Activated naive CD8-positive, alpha-beta T cell treated with anti-CD3 and anti-CD28 coated beads for 36 hours (primary cell): ENCODE results near the gene PAQR9. TPM values are rescaled to one million over a fixed set of nuclear protein-coding genes. Genes with fewer than 3 reads are reported as not detected.

Source experiments
- DNase-seq: peaks from one replicate; pipeline ENCODE4 v3.0.0; 2021
- H3K27ac Mint-ChIP-seq: one replicate; pipeline ENCODE4 v1.8.0; 2022; ENCODE audit warnings: mild to moderate bottlenecking, moderate library complexity, mixed read lengths
- H3K27me3 Mint-ChIP-seq: one replicate; pipeline ENCODE4 v1.8.0; 2022; ENCODE audit warnings: mild to moderate bottlenecking, mixed read lengths
- H3K36me3 Mint-ChIP-seq: one replicate; pipeline ENCODE4 v1.8.0; 2021; ENCODE audit warnings: mild to moderate bottlenecking, mixed read lengths
- H3K4me1 Mint-ChIP-seq: one replicate; pipeline ENCODE4 v1.8.0; 2021; ENCODE audit warnings: mixed read lengths
- H3K4me3 Mint-ChIP-seq: one replicate; pipeline ENCODE4 v1.8.0; 2022; ENCODE audit warnings: mild to moderate bottlenecking, moderate library complexity, mixed read lengths
- H3K9me3 Mint-ChIP-seq: one replicate; pipeline ENCODE4 v1.8.0; 2022; ENCODE audit warnings: mixed read lengths
- total RNA-seq, 2 experiments: library from RNA; stranded (reverse); gene quantifications; one replicate each; pipeline ENCODE4 v1.2.3, GENCODE V29; 2021

The PAQR9 gene
- total RNA-seq, 2 experiments from 2014 or later: not detected

DNA sequence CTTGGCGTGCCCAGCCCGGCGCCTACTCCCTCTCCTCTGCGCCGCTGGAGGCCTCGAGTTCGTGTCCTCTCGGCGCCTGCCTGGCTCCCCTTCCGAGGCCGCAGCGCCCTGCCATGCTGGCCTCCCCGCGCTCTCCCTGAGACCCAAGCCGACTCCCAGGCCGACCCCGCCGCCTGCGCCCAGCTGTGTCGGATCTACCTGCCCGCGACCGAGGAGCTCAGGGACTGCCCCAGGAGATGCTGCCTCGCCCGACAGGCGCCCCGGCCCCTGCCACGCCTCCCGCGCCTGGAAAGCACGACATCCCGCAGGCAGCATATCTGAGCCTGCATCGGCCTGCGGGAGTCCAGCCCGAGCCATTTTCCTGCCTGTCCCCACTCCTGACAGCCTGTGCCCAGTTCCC is 16.1 kb downstream of the PAQR9 start:
- H3K27ac Mint-ChIP-seq: no peak overlapping the region
- H3K9me3 Mint-ChIP-seq: no peaks in the 10 kb centered on the region
- no peak for DNase-seq
- peaks cover 69% of the 10 kb centered on the region for H3K27me3 Mint-ChIP-seq
- peaks cover 8% of the 10 kb centered on the region for H3K4me1 Mint-ChIP-seq
- H3K4me3 Mint-ChIP-seq: peak overlapping the region; percentile 19
- H3K36me3 Mint-ChIP-seq: no peaks in the 10 kb centered on the region

DNA sequence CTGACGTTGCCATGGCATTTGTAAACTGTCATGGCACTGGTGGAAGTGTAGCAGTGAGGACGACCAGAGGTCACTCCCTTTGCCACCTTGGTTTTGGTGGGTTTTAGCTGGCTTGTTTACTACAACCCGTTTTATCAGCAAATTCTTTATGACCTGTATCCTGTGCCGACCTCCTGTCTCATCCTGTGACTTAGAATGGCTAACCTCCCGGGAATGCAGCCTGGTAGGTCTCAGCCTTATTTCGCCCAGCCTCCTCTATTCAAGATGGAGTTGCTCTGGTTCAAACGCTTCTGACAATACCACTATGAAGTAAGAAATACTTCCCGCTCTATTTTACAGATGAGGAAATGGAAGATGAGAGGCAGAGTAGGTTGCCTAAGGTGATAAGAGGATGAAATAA is 16.6 kb downstream of the PAQR9 start:
- Mint-ChIP-seq H3K9me3 (no peaks in the 10 kb centered on the region), H3K4me3 (no peak overlapping the region), H3K27me3 (peaks cover 73% of the 10 kb centered on the region), H3K36me3 (no peaks in the 10 kb centered on the region), H3K27ac (no peak overlapping the region), H3K4me1 (peaks cover 8% of the 10 kb centered on the region)
- DNase-seq: no peak

DNA sequence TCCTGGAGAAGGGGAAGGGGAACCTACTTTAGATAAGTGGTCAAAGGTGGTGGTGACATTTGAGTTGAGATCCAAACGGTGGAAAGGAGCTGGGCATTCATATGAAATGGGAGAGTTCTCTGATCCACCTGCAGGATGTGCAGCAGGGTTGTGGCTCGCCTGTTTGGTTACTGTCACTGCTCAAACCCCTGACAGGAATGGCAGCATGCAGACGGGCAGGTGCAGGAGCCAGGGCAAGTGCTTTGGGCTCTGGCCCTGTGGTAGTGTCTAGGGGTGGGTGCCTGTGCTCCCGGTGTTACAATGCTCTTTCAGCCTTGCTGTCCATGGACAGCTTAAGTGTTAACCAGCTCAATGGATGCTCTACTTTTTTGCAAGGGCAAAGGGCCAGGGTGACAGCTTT is 18.5 kb downstream of the PAQR9 start:
- Mint-ChIP-seq H3K4me1 (peaks cover 8% of the 10 kb centered on the region), H3K4me3 (no peak overlapping the region), H3K27me3 (peaks cover 66% of the 10 kb centered on the region), H3K9me3 (no peaks in the 10 kb centered on the region), H3K36me3 (no peaks in the 10 kb centered on the region), H3K27ac (no peak overlapping the region)
- DNase-seq: no peak

DNA sequence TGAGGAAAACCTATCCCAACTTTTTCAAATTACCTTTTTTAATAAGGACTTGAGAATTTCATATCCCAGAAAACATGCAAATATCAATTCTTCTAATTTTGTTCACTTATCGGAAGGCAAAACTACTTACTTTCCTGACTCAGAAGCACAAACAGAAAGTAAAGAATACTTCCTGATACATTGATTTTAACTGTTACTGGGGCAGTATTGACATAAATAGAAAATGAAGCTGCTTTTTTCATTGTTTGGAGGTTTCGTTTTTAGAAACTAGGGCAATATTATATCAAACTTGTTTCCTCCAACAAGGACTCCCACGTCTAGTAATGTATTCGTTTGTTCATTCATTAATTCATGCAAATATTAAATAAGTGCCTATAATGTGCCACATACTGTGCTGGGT is 19.1 kb downstream of the PAQR9 start:
- H3K27ac Mint-ChIP-seq: no peak overlapping the region
- H3K4me1 Mint-ChIP-seq: peaks cover 8% of the 10 kb centered on the region
- peaks cover 60% of the 10 kb centered on the region for H3K27me3 Mint-ChIP-seq
- no peaks in the 10 kb centered on the region for H3K36me3 Mint-ChIP-seq
- no peak overlapping the region for H3K4me3 Mint-ChIP-seq
- DNase-seq: no peak
- no peaks in the 10 kb centered on the region for H3K9me3 Mint-ChIP-seq

DNA sequence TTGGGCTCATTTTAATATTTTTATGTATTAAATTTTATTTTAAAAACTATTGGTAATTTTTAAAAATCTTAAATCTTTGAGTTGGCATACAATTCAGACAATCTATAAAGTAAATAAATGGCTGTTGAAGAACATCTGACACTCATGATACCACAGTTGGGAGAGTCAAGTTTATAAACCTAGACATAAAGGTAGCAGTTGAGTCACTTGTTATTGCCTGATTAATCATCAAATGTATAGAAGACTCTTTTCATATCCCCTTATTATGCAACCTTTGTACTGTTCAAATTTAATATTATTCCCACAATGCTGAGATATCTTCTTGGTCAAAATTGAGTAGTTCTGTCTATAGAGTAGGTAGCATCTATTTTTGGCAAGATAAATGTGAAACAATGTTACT is 19.6 kb downstream of the PAQR9 start:
- H3K27ac Mint-ChIP-seq: no peak overlapping the region
- H3K36me3 Mint-ChIP-seq: no peaks in the 10 kb centered on the region
- peaks cover 8% of the 10 kb centered on the region for H3K4me1 Mint-ChIP-seq
- H3K4me3 Mint-ChIP-seq: no peak overlapping the region
- H3K9me3 Mint-ChIP-seq: no peaks in the 10 kb centered on the region
- no peak for DNase-seq
- peaks cover 56% of the 10 kb centered on the region for H3K27me3 Mint-ChIP-seq

DNA sequence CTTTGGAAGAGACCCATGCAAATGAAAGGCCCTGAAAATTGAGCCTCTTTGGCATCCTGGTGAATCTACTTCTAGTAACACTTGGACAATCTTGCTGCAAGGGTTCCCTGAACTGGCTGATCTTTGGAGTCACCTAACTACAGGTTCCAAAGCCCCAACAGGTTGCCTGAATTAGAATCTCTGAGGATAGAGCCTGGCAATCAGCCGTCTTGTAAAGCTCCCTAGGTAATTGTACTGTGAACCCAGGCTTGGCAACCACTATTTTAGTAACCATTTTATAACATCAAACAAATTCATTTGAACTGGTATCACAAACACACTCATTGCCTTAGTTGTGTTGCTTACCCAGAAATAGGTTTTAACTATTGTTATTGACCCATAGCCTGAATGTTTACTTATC is 20.1 kb downstream of the PAQR9 start:
- H3K27me3 Mint-ChIP-seq: peaks cover 53% of the 10 kb centered on the region
- H3K4me1 Mint-ChIP-seq: peaks cover 8% of the 10 kb centered on the region
- H3K4me3 Mint-ChIP-seq: no peak overlapping the region
- no peak for DNase-seq
- H3K36me3 Mint-ChIP-seq: no peaks in the 10 kb centered on the region
- H3K9me3 Mint-ChIP-seq: no peaks in the 10 kb centered on the region
- no peak overlapping the region for H3K27ac Mint-ChIP-seq

DNA sequence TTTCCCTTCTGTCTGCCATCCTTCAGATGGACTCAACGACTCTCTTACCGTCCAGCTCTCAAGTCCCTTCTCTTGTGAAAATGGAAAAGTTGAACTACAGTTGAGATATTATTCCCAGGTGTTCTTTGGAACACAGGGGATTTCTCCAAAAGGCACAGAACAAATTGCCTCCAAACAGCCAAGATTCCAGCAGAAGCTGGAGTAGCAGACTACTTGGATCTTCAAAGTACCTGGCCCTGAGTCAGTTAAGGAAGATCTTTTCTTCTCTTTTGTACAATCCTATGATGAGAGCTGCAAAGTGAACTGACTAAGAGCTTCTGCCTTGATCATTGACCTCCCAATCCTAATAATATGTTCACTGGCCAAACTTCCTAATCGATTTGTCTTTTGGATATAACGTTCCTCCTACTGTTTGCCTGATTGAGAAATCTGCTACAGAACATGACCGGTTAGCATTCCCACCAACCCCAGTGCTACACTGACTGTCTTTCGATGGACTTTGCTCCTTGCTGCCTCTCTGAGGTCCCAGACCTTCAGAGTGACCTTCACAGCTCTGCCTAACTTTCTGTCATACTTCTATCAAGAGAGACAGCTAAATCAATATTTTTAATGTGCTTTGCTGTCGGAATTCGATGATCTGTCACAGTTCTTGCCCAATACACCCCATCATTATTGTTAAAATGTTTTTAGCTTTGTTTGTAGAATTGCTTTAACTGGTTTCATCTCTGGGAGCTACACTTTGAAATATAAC is 21.9 kb downstream of the PAQR9 start:
- DNase-seq: no peak
- Mint-ChIP-seq H3K4me3 (no peak overlapping the region), H3K27ac (no peak overlapping the region), H3K9me3 (no peaks in the 10 kb centered on the region), H3K36me3 (no peaks in the 10 kb centered on the region), H3K4me1 (peaks cover 5% of the 10 kb centered on the region), H3K27me3 (peaks cover 35% of the 10 kb centered on the region)

DNA sequence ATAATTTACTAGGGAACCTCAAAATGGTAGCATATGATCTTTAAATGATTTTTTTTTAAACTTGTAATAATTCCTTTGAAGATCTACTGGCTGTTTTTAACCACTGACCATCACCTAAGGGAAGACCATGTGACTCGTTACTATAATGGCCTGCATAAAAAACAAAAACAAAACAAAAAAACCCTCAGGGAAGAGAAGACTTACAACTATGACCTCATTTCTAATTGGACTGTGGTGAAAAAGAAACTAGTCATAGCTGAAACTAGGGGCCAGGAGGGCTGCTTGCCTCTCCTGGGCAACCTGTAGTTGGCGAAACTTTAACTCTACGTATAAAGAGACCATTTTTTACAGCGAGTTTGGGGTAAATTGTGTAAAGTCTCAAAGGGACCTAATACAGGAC is 23.0 kb downstream of the PAQR9 start:
- Mint-ChIP-seq H3K9me3 (no peaks in the 10 kb centered on the region), H3K27me3 (peaks cover 26% of the 10 kb centered on the region), H3K36me3 (no peaks in the 10 kb centered on the region), H3K4me1 (peaks cover 5% of the 10 kb centered on the region), H3K27ac (no peak overlapping the region), H3K4me3 (no peak overlapping the region)
- DNase-seq: no peak

DNA sequence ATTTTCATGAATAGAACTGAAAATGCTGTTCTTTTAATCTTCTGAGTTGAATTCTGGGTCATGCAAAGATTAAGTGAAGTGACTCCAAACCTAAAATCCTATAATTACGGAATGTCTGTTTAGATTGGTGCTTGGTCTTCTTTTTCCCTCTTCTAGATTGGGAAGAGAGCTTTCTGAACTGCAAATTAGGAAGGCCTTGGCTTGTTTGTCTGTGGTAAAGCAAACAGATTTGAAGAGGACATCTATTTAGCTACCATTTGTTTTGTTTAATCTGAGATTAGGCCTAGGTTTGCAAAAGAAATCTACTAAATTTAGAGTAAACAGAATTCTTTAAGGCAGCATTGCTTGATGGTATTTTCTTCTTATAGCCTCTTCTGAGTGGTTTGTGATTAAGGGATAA is 23.5 kb downstream of the PAQR9 start:
- Mint-ChIP-seq H3K27me3 (peaks cover 21% of the 10 kb centered on the region), H3K9me3 (no peaks in the 10 kb centered on the region), H3K27ac (no peak overlapping the region), H3K4me3 (no peak overlapping the region), H3K4me1 (peaks cover 5% of the 10 kb centered on the region), H3K36me3 (no peaks in the 10 kb centered on the region)
- DNase-seq: no peak

DNA sequence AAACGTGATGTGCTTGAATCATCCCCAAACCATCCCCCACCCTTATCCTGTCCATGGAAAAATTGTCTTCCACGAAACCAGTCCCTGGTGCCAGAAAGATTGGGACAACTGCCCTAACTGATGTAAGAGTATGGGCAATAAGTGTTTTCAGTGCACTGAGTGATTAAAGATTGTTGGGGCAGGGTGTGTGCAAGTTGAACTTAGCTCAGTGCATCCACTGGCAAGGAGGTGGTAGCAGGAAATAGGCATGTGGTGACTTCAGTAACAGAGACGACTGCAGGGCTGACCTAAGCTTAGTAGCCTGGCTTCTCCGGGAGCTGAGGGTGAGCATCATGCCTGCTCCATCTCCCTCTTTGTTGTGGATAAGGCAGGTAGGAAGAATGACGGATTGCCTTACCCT is 27.5 kb downstream of the PAQR9 start:
- no peaks in the 10 kb centered on the region for H3K9me3 Mint-ChIP-seq
- no peaks in the 10 kb centered on the region for H3K36me3 Mint-ChIP-seq
- no peak overlapping the region for H3K4me3 Mint-ChIP-seq
- no peak for DNase-seq
- H3K27me3 Mint-ChIP-seq: no peaks in the 10 kb centered on the region
- no peaks in the 10 kb centered on the region for H3K4me1 Mint-ChIP-seq
- no peak overlapping the region for H3K27ac Mint-ChIP-seq

DNA sequence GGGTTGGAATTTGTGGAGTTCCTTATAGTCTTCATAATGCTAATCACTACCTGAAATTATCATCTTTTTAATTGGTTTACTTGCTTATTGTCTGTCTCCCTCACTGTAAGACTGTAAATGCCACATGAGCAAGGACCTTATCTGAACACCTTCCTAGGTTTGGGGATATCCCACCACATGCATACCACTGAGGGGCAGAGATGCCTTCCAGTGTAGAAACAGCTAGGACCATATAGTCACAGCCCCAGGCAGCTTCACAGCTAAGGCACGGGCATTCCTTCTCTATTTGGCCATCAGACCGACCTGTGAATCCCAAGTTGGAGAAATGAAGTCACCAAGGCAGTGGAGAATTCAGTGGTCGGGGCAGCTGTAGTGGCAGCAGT is 28.6 kb downstream of the PAQR9 start:
- DNase-seq: no peak
- Mint-ChIP-seq H3K36me3 (no peaks in the 10 kb centered on the region), H3K4me1 (no peaks in the 10 kb centered on the region), H3K27ac (no peak overlapping the region), H3K9me3 (no peaks in the 10 kb centered on the region), H3K4me3 (no peak overlapping the region), H3K27me3 (no peaks in the 10 kb centered on the region)

DNA sequence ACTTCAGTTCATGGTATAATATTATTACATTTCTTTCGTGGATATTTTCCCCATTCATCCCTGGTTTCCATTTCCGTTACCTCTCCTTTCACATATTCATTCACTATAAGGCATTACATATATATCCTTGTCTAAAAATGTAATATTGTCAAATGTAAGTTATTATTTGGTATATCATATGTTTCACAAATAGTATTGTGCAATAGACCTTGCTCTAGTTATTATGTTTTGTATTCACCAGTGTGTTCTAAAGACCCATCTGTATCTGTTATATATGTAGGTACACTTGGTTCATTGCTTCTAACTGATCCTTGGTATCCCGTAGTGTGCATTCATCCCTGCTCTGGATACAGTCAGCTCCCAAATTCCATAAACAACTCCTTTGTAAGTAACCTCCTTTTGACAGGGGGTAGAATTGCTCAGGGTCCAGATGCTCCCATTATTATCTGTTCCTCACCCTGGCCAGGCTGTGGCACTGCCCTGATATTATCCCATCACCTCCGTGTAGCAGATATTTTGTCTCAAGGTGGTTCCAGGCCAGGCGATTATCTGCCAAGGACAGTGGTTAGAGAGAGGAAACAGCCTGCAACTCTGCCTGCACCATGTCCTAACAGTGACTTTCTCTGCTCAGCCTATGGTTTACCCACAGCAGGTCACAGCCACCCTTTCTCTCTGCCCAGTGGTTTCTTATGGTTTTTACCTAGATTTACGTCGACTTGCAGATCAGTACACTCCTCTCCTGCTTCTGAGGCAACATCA is 29.2 kb downstream of the PAQR9 start:
- Mint-ChIP-seq H3K4me3 (no peak overlapping the region), H3K9me3 (no peaks in the 10 kb centered on the region), H3K27me3 (no peaks in the 10 kb centered on the region), H3K36me3 (no peaks in the 10 kb centered on the region), H3K27ac (no peak overlapping the region), H3K4me1 (no peaks in the 10 kb centered on the region)
- DNase-seq: no peak

DNA sequence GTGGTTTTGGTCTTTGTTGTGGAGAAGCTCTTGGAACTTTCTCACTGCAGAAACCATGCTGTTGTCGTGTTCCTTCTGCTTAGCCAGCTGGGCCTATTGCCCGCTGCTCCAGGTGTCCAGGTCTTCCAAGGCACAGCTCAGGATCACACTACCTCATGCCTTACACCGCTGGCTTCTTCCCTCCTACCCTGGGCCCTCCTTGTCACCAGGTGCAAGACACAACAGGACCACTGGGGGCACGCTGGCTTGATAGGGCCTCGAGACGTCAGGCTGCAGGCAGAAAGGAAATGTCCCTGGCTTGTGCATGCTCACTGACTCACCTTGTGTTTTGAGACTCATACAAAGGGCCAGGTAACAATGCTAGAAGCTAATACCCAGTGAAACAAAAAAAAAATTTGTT is 32.3 kb downstream of the PAQR9 start:
- peak; percentile 36 for DNase-seq
- H3K27ac Mint-ChIP-seq: no peak overlapping the region
- H3K9me3 Mint-ChIP-seq: no peaks in the 10 kb centered on the region

DNA sequence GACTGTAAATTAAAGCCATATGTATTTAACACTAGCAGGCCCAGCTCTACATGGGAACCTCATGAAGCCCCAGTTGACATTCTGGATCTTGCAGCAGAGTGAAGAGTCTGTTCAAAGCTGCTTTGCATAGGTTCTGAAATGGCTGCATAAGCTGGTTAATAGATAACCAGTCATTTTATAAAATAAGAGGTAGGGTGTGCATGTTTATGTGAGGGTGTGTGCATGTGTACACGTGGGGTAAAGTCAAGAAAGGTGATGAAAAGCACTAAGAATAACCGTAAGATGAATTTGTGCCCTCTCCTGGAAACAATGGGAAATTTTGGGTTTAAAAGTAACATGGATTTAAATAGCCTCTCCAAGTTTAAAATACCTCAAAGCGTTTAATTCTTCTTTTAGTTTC is 33.0 kb downstream of the PAQR9 start:
- no peak for DNase-seq

More for the DNA sequence above, 32.3 kb downstream of the PAQR9 start:
- Mint-ChIP-seq H3K4me3 (no peak overlapping the region), H3K27me3 (peaks cover 14% of the 10 kb centered on the region), H3K4me1 (no peaks in the 10 kb centered on the region), H3K36me3 (no peaks in the 10 kb centered on the region)

DNA sequence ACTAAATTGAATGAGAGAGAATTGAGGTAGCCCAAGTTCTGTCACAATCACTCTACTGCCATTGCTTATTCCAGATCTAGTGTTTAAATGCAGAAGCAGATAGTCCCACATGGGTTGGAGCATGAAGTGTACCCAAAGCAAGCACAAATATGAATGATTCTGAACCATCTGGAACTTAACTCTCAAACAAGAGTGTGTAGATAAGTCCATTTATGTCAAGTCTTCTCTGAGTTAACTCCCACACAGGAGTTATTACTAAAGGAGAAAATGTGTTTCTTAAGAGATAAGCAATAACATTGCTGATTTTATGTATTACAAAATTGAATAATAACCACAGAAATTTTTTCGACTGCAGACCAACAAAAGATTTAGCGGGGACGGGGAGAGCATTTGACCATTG is 33.6 kb downstream of the PAQR9 start:
- Mint-ChIP-seq H3K4me3 (no peak overlapping the region), H3K36me3 (no peaks in the 10 kb centered on the region), H3K4me1 (no peaks in the 10 kb centered on the region), H3K27ac (no peak overlapping the region), H3K9me3 (no peaks in the 10 kb centered on the region), H3K27me3 (peaks cover 19% of the 10 kb centered on the region)
- no peak for DNase-seq

More for the DNA sequence above, 33.0 kb downstream of the PAQR9 start:
- Mint-ChIP-seq H3K27me3 (peaks cover 19% of the 10 kb centered on the region), H3K4me3 (no peak overlapping the region), H3K27ac (no peak overlapping the region), H3K9me3 (no peaks in the 10 kb centered on the region), H3K36me3 (no peaks in the 10 kb centered on the region), H3K4me1 (no peaks in the 10 kb centered on the region)

DNA sequence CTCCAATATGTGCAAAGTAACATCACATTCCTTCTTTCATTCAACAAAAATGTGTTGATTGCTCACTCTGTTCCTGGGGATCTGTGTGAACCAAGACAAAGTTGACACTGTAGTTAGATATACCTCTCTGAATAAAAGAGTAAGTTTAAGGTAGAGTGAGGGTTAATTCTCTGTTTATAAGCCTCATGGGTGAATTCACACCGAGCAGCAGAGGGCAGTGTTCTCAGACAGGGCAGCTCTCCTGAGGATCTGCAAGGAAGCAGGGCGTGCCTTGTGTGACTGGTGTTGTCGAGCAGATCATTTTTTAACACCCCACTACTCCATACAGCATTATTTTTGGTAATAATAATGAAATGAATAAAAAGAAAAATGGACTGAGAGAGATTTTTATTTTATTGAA is 34.4 kb downstream of the PAQR9 start:
- Mint-ChIP-seq H3K27me3 (peaks cover 25% of the 10 kb centered on the region), H3K4me1 (no peaks in the 10 kb centered on the region), H3K9me3 (peaks cover 4% of the 10 kb centered on the region), H3K4me3 (no peak overlapping the region), H3K27ac (no peak overlapping the region), H3K36me3 (peaks cover 4% of the 10 kb centered on the region)
- peak; percentile 33 for DNase-seq
